ENCODE results near the gene CAVIN4. TPM values are rescaled to one million over a fixed set of nuclear protein-coding genes. Genes with fewer than 3 reads are reported as not detected.

Gene CAVIN4
- total RNA-seq, 1 experiment from 2014 or later, result 0.59 TPM

DNA sequence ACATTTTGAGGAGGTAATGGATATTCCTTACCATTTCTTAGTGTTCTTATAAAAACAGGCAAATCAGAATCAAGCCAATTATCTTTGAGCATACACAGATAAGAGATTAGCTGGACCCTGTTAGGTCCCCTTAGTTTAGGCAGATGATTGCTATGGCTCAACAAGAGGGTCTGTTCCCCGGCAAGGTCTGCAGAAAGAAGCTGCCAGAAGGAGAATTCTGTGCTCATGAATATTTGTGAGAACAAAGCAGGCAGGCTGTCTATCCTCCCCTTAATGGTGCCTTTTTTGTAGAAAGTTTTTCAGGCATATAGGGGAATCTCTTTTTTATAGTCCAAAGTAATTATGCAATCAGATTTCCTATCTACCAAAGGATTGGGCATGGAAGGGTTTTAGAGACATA lies 27.5 kb downstream of the CAVIN4 start:
- ATAC-seq, result no peak
- TF ChIP-seq POLR2A (IDR thresholded peaks at IDR 0.05; ENCODE audit: borderline replicate concordance, extremely low read depth, insufficient read depth, insufficient read length) (no peak), ELF1 (IDR thresholded peaks at IDR 0.05; ENCODE audit: borderline replicate concordance, low read depth) (no peak), EZH2 (IDR thresholded peaks at IDR 0.05) (no peak), SIN3A (IDR thresholded peaks at IDR 0.05; ENCODE audit: low read depth) (no peak), YY1 (IDR thresholded peaks at IDR 0.05; ENCODE audit: extremely low read depth, insufficient replicate concordance, low read depth, low read length) (no peak), SP1 (IDR thresholded peaks at IDR 0.05; ENCODE audit: low read depth) (no peak), ZFX (IDR thresholded peaks at IDR 0.05) (no peak), SRF (IDR thresholded peaks at IDR 0.05; ENCODE audit: low read depth) (no peak), EGR1 (IDR thresholded peaks at IDR 0.05; ENCODE audit: low read depth) (no peak)
- TF ChIP-seq, protein P1, sequence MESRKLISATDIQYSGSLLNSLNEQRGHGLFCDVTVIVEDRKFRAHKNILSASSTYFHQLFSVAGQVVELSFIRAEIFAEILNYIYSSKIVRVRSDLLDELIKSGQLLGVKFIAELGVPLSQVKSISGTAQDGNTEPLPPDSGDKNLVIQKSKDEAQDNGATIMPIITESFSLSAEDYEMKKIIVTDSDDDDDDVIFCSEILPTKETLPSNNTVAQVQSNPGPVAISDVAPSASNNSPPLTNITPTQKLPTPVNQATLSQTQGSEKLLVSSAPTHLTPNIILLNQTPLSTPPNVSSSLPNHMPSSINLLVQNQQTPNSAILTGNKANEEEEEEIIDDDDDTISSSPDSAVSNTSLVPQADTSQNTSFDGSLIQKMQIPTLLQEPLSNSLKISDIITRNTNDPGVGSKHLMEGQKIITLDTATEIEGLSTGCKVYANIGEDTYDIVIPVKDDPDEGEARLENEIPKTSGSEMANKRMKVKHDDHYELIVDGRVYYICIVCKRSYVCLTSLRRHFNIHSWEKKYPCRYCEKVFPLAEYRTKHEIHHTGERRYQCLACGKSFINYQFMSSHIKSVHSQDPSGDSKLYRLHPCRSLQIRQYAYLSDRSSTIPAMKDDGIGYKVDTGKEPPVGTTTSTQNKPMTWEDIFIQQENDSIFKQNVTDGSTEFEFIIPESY (IDR thresholded peaks at IDR 0.05; ENCODE audit: extremely low read depth, insufficient replicate concordance, low read length), result no peak
- TF ChIP-seq, protein P2, sequence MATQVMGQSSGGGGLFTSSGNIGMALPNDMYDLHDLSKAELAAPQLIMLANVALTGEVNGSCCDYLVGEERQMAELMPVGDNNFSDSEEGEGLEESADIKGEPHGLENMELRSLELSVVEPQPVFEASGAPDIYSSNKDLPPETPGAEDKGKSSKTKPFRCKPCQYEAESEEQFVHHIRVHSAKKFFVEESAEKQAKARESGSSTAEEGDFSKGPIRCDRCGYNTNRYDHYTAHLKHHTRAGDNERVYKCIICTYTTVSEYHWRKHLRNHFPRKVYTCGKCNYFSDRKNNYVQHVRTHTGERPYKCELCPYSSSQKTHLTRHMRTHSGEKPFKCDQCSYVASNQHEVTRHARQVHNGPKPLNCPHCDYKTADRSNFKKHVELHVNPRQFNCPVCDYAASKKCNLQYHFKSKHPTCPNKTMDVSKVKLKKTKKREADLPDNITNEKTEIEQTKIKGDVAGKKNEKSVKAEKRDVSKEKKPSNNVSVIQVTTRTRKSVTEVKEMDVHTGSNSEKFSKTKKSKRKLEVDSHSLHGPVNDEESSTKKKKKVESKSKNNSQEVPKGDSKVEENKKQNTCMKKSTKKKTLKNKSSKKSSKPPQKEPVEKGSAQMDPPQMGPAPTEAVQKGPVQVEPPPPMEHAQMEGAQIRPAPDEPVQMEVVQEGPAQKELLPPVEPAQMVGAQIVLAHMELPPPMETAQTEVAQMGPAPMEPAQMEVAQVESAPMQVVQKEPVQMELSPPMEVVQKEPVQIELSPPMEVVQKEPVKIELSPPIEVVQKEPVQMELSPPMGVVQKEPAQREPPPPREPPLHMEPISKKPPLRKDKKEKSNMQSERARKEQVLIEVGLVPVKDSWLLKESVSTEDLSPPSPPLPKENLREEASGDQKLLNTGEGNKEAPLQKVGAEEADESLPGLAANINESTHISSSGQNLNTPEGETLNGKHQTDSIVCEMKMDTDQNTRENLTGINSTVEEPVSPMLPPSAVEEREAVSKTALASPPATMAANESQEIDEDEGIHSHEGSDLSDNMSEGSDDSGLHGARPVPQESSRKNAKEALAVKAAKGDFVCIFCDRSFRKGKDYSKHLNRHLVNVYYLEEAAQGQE (IDR thresholded peaks at IDR 0.05; ENCODE audit: low read depth), result no peak
- TF ChIP-seq, protein P3, sequence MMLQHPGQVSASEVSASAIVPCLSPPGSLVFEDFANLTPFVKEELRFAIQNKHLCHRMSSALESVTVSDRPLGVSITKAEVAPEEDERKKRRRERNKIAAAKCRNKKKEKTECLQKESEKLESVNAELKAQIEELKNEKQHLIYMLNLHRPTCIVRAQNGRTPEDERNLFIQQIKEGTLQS (IDR thresholded peaks at IDR 0.05), result no peak

More for the DNA sequence above, 27.5 kb downstream of the CAVIN4 start:
- no TSS peak for BruUV-seq (replicated peaks)
- Histone ChIP-seq H3K4me2 (ENCODE audit: low read length) (no peak overlapping the region), H3K4me1 (ENCODE audit: control insufficient read depth in 1 of 2, insufficient read depth in 2 of 2, low read length in 2 of 2) (peaks cover 0 to 8% of the 10 kb centered on the region in 2 experiments; a peak in 1 of 4 replicates), H3K9ac (ENCODE audit: low read length) (no peak overlapping the region), H3K9me2 (ENCODE audit: insufficient read depth) (no peaks in the 10 kb centered on the region), H3K4me3 (replicated peaks in 1 of 2; ENCODE audit: low read depth in 1 of 2, low read length in 2 of 2) (no peak overlapping the region), H3K36me3 (ENCODE audit: control insufficient read depth in 1 of 2, insufficient read depth in 2 of 2, low read length in 2 of 2) (no peaks in the 10 kb centered on the region), H3K27me3 (ENCODE audit: insufficient read depth, low read length) (no peaks in the 10 kb centered on the region), H2AFZ (ENCODE audit: low read depth, low read length, poor library complexity, severe bottlenecking) (no peak overlapping the region), H3K9me3 (ENCODE audit: control insufficient read depth in 1 of 2, insufficient read depth in 1 of 2, low read depth in 1 of 2, low read length in 2 of 2) (no peaks in the 10 kb centered on the region), H4K20me1 (ENCODE audit: insufficient read depth) (no peaks in the 10 kb centered on the region), H3K27ac (ENCODE audit: low read depth, low read length) (no peak overlapping the region), H3K79me2 (ENCODE audit: insufficient read depth, low read length) (no peaks in the 10 kb centered on the region)
- DNase-seq (ENCODE audit: low read depth, low spot score), result no peak
- ChIA-PET RAD21 (ENCODE audit: low non-redundant PET in 1 of 2, low total read pairs in 2 of 2, uncharacterized antibody in 2 of 2, unreplicated experiment in 2 of 2) (no interaction called here), CTCF (no interaction called here), POLR2A (no interaction called here)
- intact Hi-C loops (cut with micrococcal nuclease), result no loop called here

Measured in HCT116 (cell line).